Astrocyte (in vitro differentiated cells and primary cell): Measurements from ENCODE around the gene CHL1.

Experiments
- CTCF ChIP-seq: IDR thresholded peaks from 2 replicates; pipeline ENCODE4 v1.5.1; 2011; ENCODE audit warnings: low read depth, mild to moderate bottlenecking, inconsistent platforms, low read length, moderate library complexity; ENCODE audit not compliant: insufficient read depth
- EZH2 ChIP-seq: IDR thresholded peaks from 2 replicates; pipeline ENCODE4 v1.6.1; 2012; ENCODE audit warnings: mild to moderate bottlenecking, low read length, inconsistent platforms; ENCODE audit not compliant: insufficient read depth

DNA sequence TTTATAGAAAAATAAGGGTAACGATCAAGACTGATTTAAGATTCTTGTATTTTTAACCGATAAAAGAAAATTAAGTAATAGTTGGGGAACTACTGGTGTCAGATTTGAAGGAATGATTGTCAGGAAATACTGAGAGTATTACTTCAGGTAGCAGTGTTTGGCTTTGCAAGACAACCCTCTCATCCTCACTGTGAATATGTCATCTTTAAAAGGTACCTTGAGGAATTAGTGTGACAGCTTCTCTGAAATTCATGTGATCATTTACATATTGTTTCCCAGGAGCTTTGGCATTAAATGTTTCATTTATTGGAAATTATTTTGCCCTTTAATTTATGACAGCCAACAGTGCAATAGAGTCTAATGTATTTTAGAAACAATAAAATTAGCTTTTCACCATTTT lies 3.3 kb downstream of the CHL1 start:
- TF ChIP-seq EZH2 = no peak
- TF ChIP-seq CTCF = no peak
